ENCODE data around the gene LSAMP.

DNA sequence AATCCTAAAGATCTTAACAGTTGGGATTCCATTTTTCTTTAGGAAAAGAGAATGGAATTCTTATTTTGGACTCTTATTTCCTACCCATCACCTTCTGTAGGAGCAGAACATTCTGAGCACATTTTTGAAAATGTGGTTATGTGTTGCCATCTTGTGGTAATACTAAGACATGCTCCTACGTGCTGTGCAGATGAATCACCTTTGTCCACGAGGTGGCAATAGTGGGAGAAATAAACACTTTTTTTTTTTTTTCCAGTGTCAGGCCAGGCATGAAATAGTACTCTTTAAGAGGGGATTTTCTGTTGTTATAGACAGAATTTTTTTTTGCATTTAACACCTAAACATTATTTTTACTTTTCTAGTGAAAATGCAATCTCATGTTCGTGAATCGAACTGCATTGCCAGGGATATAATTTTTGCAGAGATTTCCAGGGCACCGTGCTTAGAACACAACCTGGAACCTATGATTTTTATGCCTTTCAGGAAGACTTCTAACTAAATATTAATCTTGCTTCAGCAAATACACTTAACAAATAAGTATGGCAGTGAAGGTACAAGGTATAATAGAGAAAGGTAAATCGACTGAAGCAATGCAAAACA lies 625.4 kb downstream of the LSAMP start:
- TF ChIP-seq CTCF (IDR thresholded peaks at IDR 0.05) (peak; percentile 99), EZH2 (IDR thresholded peaks at IDR 0.05; ENCODE audit: borderline replicate concordance, insufficient read depth, low read depth, low read length, poor library complexity, severe bottlenecking) (no peak)
